PFSK-1 (cell line): ENCODE results near the gene SERPINE2.

ENCODE experiments used
- FOXP2 ChIP-seq: optimal IDR thresholded peaks from 2 replicates; pipeline ENCODE3; 2011; ENCODE audit warnings: borderline replicate concordance, control low read depth, inconsistent platforms; ENCODE audit not compliant: insufficient read depth; ENCODE audit errors: extremely low read length, extremely low read depth
- POLR2AphosphoS5 ChIP-seq: IDR thresholded peaks from 2 replicates; pipeline ENCODE4 v1.6.1; 2012; ENCODE audit warnings: low read depth, mild to moderate bottlenecking, control low read depth, low read length, moderate library complexity
- SIN3A ChIP-seq: IDR thresholded peaks from 2 replicates; pipeline ENCODE4 v1.6.1; 2012; ENCODE audit warnings: mild to moderate bottlenecking, low read length, moderate library complexity, borderline replicate concordance; ENCODE audit not compliant: insufficient read depth
- TAF1 ChIP-seq: IDR thresholded peaks from 2 replicates; pipeline ENCODE4 v1.6.1; 2012; ENCODE audit warnings: low read length, control low read depth, borderline replicate concordance; ENCODE audit not compliant: insufficient read depth
- TF ChIP-seq, protein P1 (sequence below), 2 experiments: IDR thresholded peaks; 2 replicates each; pipeline versions ENCODE4 v1.6.1 to v1.8.0; 2011 to 2012; ENCODE audit warnings: low read depth in 2 of 2, low read length in 2 of 2, control low read depth in 1 of 2, inconsistent platforms in 1 of 2, mild to moderate bottlenecking in 1 of 2, moderate library complexity in 1 of 2; ENCODE audit not compliant: insufficient read depth in 1 of 2

The SERPINE2 gene

DNA sequence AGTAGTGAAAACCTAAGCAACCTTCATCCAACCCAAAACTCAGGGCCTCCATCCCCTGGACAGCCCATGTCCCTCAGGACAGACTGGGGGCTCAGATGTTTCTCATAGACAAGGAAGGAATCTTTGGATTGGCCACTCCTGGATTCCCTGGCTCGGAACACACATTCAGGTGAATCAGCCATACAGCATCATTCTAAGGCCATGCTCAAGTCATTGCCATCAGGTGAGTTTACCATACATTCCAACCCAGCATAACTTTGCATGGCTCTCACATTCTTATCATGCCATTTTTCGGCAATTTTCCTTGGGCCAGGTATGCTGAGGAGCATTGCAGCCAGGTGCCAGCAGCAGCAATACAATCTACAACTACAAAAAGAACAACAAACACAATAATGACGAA is 34.6 kb upstream of the SERPINE2 start:
- TF ChIP-seq, protein P1, sequence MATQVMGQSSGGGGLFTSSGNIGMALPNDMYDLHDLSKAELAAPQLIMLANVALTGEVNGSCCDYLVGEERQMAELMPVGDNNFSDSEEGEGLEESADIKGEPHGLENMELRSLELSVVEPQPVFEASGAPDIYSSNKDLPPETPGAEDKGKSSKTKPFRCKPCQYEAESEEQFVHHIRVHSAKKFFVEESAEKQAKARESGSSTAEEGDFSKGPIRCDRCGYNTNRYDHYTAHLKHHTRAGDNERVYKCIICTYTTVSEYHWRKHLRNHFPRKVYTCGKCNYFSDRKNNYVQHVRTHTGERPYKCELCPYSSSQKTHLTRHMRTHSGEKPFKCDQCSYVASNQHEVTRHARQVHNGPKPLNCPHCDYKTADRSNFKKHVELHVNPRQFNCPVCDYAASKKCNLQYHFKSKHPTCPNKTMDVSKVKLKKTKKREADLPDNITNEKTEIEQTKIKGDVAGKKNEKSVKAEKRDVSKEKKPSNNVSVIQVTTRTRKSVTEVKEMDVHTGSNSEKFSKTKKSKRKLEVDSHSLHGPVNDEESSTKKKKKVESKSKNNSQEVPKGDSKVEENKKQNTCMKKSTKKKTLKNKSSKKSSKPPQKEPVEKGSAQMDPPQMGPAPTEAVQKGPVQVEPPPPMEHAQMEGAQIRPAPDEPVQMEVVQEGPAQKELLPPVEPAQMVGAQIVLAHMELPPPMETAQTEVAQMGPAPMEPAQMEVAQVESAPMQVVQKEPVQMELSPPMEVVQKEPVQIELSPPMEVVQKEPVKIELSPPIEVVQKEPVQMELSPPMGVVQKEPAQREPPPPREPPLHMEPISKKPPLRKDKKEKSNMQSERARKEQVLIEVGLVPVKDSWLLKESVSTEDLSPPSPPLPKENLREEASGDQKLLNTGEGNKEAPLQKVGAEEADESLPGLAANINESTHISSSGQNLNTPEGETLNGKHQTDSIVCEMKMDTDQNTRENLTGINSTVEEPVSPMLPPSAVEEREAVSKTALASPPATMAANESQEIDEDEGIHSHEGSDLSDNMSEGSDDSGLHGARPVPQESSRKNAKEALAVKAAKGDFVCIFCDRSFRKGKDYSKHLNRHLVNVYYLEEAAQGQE (IDR thresholded peaks at IDR 0.05; ENCODE audit: insufficient read depth in 1 of 2, low read depth in 2 of 2, low read length in 2 of 2): no peak
- TF ChIP-seq FOXP2 (no peak), POLR2AphosphoS5 (no peak), TAF1 (no peak), SIN3A (no peak)

DNA sequence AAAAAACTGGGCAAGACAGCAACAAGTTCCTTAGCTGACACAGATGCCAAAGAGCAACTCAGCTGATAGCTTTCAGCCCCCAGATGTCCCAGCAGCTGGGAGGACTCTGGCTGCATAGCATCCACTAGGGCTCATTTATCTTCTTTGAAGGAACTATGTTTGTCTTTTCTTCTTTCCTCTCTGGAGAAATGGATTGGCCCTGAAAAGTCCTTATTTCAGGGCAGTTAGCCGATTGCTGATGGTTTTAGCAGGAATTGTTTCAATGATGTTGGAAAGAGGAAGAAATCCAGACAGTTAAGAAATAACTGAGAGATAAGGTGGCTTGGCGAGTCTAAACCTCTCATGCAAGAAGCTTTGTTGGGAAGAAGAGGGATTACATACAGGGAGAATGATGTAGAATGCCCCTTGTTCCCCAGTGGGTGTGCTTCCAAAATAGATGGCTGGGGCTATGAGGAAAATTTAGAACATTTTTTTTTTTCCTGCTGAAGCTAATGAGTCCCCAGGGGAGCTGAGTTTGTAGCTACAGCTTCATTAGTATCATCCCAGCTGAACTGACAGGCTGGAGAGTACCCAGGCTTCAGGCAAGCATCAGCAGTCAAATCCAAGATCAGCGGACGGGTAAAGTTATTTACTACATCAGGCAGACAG is 33.6 kb upstream of the SERPINE2 start:
- no peak for TF ChIP-seq TAF1
- TF ChIP-seq SIN3A: no peak
- TF ChIP-seq FOXP2: no peak
- TF ChIP-seq, protein P1 (IDR thresholded peaks at IDR 0.05; ENCODE audit: insufficient read depth in 1 of 2, low read depth in 2 of 2, low read length in 2 of 2): no peak
- TF ChIP-seq POLR2AphosphoS5: no peak

DNA sequence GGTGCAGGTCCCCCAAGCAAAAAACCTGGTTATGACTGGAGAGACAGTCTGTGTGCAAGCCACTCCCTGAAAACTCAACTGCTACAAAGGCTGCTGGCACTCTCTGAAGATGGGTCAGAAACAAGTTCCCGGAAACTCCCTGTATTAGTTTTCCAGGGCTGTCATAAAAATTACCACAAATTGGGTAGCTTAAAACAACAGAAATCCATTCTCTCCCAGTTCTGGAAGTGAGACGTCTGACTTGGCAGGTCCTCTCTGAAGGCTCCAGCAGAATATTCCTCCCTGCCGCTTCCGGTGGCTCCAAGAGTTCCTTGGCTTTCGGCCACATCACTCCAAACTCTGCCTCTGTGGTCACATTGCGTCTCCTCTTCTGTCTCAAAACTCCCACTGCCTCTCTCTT is 30.1 kb upstream of the SERPINE2 start:
- TF ChIP-seq POLR2AphosphoS5: no peak
- TF ChIP-seq SIN3A: no peak
- TF ChIP-seq TAF1: no peak
- TF ChIP-seq, protein P1 (IDR thresholded peaks at IDR 0.05; ENCODE audit: insufficient read depth in 1 of 2, low read depth in 2 of 2, low read length in 2 of 2): no peak
- TF ChIP-seq FOXP2: no peak

DNA sequence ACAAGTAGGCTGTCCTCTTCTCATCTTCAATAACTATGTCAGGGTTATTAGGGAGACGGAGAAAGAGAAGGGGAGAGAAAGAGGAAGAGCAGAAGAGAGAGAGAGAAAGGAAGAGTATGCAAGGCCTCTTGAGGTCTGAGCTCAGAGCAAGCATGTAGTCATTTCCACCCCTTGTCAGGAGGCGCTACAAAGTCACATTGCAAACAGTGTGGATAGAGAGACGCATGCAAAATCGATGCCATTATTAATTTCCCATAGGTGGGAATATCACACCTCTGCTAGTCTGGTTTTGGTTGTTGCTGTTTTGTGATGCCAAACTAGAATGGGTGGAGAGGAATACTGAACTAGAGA is 24.2 kb upstream of the SERPINE2 start:
- TF ChIP-seq, protein P1 (IDR thresholded peaks at IDR 0.05; ENCODE audit: insufficient read depth in 1 of 2, low read depth in 2 of 2, low read length in 2 of 2): no peak
- TF ChIP-seq TAF1 (no peak), POLR2AphosphoS5 (no peak), FOXP2 (no peak), SIN3A (no peak)
